ENCODE measurements around the gene EPB41L1. TPM values are rescaled to one million over a fixed set of nuclear protein-coding genes. Genes with fewer than 3 reads are reported as not detected.

EPB41L1 gene
- polyA plus RNA-seq, 3 donors: 67.5 to 72.0 (median 72.0) TPM

DNA sequence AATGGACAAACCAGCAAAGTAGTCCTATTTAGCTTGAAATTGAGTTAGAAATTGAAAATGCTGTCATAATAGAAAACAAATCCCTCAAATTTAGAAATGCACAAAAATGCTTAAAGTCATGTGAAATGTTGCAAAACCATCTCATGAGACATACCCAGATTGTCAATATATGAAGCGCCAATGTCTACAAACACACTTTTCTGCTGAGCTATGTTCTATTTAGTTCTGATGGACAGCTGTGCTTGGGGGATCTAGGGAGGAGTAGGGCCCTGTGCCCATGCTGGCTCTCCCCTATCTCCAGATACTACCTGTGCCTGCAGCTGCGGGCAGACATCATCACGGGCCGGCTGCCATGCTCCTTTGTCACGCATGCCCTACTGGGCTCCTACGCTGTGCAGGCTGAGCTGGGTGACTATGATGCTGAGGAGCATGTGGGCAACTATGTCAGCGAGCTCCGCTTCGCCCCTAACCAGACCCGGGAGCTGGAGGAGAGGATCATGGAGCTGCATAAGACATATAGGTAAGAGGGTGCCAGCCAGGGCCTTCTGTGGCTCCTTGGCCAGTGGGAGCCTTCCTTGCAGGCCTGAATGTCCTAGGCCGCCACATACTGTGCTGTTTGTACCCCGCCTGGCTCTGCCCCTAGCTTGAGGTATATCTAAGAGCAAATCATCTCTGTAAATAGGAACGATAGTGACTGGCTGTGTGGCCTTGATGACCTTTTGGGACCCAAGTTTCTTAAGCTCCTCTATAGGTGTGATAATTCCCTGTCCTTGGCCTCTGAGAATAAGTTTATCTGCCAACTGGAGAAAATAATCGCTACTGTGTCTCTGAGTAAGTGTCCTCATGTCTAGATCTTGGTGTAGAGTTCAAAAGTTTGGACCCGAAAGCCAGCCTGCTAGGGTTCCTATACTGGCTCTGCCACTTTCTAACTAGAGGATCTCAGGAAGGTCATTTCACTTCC lies 30.6 kb downstream of the EPB41L1 start:
- no peak for DNase-seq (ENCODE audit: low read depth in 3 of 3, low spot score in 2 of 3)

DNA sequence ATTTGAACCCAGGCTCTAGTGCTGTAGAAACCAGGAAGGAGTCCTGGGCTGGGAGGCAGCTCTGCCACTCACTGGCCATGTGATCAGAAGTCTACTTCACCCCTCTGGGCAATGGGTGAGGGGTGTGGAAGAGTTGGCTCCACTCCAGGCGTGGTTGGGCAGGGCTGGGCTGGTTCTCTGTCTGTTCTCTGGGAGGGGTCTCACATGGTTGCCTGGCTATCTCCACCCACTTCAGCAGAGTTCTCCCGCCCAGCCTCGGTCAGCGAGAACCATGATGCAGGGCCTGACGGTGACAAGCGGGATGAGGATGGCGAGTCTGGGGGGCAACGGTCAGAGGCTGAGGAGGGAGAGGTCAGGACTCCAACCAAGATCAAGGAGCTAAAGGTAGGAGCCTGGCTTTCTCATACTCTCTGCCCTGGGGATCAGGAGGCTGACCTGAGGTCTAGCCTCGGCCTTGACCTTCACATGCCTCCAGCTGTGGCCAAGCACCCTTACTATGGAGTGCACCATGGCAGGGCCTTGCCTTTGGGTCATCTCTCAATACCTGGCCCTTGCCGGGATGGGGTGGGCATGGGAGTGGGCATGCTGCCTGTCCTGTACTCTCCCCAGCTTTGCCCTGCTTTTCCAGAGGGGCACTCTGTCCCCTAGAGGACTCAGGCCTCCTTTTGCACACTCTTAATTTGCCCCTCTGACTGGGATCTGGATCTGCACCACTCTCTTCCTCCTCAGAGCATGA lies 39.6 kb downstream of the EPB41L1 start:
- no peak for DNase-seq (ENCODE audit: low read depth in 3 of 3, low spot score in 2 of 3)

DNA sequence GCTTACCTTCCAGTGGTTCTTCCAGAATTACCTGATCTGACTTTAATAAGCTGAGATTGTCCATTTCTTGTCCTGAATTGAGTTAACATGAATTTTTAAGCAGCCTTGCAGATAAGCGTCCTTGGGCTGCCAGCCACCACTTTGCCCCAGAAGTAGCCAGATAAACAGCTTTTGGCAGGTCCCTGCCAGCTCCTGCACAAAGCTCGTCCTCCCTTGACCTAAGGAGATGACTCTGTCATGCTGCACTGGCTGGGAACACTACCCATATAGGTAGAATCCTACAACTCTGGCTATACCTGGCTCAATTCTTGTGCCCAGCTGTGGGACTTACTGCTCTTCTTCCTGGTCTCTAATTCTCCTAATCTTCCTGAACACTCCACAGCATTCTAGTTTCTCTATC lies 42.1 kb downstream of the EPB41L1 start:
- DNase-seq (ENCODE audit: low read depth in 3 of 3, low spot score in 2 of 3): no peak

DNA sequence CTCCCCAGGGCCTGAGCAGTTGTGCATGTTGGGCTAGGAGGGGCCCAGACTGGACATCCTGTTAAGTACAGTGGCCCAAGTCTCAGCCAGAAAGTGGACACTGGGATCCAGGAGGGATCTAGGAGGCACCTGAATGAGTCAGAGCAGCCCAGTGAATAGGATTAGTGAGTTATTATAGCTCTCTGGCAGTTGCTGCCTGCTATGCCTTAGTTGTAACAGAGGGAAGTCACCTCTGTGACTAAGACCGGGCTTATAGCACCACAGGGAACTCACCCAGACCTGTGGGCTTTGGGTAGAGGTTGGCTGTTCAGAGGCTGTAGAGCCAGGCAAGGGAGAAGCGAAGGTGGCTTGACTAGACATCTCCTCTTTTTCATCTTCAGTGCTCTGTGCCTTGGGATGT lies 42.7 kb downstream of the EPB41L1 start:
- no peak for DNase-seq (ENCODE audit: low read depth in 3 of 3, low spot score in 2 of 3)

DNA sequence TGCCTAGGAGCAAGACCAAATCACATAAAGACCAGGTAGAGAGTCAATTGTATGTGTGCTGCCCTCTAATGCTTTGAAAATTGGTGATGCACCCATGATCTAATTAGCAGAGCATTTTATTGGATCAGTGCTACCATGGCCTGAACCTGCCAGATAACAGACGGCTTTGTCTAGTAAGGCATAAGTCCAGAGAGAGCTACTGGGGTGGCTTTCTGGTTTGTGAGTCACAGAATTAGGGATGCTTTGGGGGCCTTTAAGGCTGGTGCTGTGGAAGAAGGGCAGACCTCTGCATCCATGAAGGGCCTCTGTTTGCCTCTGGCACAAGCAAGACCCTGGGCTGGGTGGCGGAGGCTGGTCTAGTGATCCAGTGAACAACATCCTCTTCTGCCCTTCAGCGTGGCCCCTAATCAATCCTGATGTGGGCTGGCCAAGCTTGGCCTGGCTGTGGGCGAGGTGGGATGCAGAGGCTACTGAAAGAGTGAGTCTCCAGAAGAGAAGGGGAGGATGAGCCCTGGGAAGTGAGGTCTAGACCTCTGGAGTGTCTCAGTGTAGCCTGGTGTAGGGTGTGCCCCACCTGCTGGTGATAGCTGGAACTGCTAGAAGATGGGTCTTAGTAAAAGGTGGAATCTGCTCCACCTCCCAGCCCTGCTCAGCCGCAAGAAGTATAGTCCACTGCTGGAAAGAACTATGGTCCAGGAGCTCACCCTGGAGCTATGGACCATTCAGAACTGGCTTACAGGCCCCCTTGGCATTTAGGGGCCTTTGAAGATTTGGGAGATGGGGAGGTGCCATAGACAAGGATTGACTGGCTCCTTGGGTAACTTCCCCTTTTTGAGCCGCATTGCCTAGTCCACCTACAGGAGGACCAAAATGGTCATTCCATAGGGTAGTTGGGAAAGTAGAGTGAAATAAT lies 45.1 kb downstream of the EPB41L1 start:
- DNase-seq (ENCODE audit: low read depth in 3 of 3, low spot score in 2 of 3): peak; percentile 58 to 64 (median 61)

DNA sequence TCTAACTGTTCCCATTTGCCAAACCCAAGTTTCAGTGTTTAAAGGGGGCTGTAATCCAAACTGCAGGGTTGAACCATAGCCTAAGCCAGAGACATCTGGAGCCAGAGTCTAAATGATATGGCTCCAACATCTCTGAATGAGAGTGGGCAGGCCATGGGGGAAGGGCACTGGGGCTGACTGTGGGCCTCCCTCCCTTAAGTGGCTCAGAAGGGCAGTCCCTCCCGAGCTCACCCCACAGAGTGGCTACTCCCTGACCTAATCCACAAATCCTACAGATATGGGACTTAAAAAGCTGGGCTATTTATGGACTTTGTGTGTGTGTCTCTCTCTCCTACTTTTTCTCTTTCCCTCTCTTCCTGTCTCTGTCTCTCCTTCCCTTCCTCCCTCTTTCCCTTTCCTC lies 45.9 kb downstream of the EPB41L1 start:
- DNase-seq (ENCODE audit: low read depth in 3 of 3, low spot score in 2 of 3): no peak

DNA sequence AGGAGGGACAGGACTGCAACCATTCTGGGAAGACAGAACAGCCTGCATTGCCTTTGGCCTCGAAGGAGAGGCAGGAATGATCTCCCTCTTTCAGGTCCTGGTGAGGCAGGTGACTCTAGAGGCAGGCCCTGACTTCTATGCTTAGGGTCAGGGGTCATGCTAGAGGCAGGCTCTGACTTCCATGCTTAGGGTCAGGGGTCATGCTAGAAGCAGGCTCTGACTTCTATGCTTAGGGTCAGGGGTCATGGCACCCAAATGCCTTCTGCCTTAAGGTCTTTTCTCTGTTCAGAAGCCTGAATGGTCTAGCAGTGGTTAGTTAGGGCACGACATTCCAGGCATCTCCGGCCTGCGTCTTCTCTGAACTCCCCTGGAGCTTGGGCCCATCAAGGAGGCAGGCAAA lies 46.7 kb downstream of the EPB41L1 start:
- DNase-seq (ENCODE audit: low read depth in 3 of 3, low spot score in 2 of 3): no peak

DNA sequence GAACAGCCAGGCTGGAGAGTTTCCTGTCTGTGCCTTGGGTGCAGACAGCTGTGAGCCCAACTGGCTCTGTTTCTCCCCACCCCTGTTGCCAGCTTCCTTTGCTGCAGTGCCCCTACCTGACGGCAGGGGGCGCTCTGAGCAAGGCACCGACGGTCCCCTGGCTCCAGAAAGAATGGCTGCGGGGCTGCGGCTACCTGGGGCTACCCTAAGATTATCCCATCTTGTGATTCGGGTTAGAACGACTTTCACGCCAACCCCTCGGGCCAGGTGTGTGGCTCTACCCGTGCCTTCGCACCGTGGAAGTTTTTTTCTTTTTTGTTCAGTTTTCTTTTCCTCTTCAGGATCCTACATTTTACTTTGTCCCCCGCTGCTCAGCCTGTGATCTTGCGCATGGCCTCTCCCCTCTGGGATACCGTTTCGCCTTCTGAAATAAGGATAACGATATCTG lies 48.4 kb downstream of the EPB41L1 start:
- DNase-seq (ENCODE audit: low read depth in 3 of 3, low spot score in 2 of 3): no peak

DNA sequence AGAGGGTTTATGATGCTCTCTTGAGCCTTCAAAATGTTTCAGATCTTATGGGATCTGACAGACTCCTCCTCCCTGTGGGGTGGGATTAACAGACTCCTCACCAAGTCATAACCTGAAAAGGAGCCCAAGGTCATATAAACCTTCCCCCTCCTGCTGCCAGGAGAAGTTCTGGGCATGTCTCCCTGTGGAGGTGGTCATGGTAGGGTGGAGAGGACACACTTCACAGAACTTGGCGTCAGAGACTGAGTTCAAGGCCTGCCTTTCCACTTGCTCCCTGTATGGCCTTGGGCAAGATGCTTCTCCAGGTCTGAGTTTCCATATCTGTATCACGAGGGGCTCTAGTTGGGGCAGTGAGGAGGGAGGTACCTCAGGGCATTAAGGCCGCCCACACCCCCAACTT lies 49.3 kb downstream of the EPB41L1 start:
- DNase-seq (ENCODE audit: low read depth in 3 of 3, low spot score in 2 of 3): no peak

DNA sequence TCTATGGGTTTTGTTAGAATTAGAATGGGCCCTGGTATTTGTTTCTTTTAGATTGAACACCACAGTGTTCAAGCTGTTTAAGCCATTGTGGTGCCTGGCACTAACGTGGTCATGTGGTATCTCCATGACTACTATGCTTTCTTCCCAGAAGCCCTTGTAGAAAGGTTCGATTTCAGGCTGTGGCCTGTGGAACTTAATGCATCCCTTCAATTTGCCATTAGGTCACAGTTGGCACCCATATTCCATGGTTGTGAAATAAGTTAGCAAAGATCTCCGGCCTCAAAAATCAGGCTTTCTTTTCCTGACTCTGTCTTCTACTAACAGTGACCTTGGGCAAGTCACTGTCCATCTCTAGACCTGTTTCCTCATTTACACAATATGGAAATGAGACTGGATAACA lies 50.5 kb downstream of the EPB41L1 start:
- DNase-seq (ENCODE audit: low read depth in 3 of 3, low spot score in 2 of 3): no peak

DNA sequence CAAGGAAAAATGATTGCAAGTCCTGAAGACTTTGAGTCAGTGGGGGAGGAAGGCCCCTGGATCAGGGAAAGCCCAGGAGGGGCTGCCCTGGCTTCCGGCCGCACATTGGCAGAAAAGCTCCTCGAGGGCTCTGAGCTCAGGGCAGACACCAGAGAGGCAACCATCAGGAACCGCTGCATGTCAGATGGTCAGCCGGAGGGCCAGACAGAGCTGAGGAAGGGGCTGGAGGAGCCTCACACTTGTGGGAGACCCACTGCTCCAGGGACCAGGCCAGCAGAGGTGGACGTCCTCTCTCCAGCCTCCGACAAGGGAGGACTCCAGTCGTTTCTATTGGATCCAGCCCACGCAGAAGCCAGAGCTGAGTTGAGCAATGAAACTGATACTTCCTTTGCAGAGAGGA lies 51.5 kb downstream of the EPB41L1 start:
- DNase-seq (ENCODE audit: low read depth in 3 of 3, low spot score in 2 of 3): no peak

DNA sequence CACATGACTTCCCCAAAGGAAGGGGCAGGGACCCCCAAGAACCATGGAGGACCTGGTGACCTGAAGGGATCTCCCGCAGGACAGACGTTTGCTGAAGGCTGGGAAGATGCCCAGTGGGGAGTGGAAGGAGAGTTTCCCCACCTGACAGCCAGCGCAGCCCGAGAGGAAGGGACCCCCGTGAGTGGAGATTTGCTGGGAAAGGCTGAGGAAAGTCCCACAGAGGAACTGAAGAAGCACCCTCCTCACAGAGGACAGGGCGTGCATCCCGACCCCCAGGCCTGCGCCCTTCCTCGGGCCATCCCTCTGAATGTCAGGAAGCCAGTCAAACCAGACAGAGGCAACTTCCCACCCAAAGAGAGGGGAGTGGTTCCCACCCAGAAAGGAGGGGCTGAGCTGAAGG lies 52.1 kb downstream of the EPB41L1 start:
- DNase-seq (ENCODE audit: low read depth in 3 of 3, low spot score in 2 of 3): no peak

DNA sequence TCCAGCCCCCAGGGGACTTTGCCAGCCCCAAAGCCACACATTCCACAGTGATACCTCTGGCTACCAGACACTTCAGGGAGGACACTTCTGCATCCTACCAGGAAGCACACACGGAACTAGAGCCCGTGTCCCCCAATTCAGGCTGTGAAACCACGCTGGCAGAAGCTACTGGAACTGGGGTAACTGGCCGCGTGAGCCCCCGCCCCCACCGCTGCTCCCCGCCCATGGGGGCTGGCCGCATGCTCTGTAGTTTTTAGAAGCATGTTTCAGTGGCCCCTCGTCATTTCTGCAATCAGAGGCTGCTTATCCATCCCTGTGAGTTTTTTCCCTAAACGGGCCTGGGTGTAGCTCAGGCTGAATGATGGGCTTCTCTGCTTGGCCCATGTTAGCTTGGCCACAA lies 53.1 kb downstream of the EPB41L1 start:
- no peak for DNase-seq (ENCODE audit: low read depth in 3 of 3, low spot score in 2 of 3)

DNA sequence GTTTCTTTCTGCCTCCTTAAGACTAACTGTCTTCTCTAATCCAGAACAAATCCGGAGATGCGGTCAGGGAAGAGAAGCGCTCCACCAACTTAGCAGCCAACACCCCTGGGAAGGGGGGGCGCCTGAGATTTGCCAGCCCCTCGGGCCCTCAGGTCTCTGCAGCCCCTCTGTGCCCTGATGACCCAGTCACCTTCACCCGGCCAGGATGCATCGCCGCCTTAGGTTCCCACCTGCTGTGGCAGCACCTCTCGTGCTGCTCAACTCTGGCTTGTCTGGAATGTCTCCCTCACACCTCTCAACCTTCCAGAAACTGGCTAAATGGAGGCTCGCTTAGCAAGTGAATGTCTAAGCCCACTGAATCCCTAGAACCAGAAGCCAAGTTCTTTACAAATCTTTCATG lies 53.7 kb downstream of the EPB41L1 start:
- DNase-seq (ENCODE audit: low read depth in 3 of 3, low spot score in 2 of 3): no peak

DNA sequence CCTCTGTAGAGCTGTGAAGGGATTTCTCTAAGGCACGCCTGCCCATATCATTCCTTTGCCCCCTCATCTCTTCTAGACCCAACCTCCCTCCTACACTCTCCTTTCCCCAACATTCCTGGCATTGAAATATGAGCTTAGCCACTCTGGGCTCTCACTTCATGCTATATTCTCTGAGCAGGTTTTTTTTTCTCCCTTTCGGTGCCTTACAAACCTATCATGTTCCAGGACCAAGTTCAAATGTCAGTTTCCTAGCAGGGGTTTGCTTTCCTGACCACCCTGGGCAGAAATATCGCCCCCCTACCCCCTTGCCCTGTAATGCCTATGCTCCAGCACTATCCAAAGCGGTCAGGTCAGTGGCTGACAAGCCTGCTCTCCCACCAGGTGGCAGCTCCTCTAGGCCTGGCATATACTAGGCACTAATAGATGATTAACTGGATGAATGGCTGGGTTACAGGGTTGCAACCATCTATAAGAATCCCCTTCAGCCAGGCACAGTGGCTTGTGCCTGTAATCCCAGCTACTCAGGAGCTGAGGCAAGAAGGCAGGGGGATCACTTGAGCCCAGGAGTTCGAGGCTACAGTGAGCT lies 56.0 kb downstream of the EPB41L1 start:
- DNase-seq (ENCODE audit: low read depth in 3 of 3, low spot score in 2 of 3): peak; percentile 36 to 47 (median 42)

DNA sequence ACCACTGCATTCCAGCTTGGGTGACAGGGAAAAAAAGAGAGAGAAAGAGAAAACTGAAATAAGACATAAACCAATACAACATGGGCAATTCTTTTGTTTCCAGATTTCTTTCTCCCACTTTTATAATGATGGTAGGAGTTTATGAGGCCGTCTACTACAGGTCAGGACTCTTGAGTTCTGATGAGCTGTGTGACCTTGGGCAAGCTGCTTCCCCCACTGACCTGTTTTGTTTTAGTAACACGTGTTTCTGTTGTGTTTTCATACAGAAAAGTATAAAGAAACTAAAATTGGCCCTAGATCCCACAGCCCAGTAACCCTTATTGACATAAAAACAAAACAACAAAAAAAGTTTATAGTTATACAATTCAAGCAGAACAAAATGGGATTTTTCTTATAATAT lies 58.8 kb downstream of the EPB41L1 start:
- no peak for DNase-seq (ENCODE audit: low read depth in 3 of 3, low spot score in 2 of 3)

DNA sequence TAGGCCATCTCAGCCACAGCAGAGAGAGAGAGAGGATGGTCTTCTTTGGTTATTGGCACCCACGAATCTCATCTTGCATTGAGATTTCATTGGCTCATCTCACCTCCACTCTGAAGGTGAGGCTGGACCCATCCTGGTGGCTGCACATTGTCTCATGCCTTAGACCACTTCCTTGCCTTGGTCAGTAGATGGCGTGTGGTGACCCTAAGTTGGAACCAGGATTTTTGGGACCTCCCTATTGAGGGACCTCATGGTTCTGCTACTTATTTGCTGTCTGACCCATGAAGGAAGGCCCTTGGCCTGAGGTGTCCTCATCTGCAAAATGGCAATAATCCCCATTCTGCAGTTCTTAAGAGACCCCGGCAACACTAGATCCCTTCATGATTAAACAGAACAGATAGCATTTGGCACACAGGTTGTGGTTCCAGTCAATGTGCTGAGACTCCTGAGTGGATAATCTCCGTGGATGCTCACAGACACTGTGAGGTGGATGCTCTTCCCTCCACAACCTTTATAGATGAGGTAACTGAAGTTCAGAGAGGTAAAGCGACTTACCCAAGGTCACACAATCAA lies 60.2 kb downstream of the EPB41L1 start:
- no peak for DNase-seq (ENCODE audit: low read depth in 3 of 3, low spot score in 2 of 3)

DNA sequence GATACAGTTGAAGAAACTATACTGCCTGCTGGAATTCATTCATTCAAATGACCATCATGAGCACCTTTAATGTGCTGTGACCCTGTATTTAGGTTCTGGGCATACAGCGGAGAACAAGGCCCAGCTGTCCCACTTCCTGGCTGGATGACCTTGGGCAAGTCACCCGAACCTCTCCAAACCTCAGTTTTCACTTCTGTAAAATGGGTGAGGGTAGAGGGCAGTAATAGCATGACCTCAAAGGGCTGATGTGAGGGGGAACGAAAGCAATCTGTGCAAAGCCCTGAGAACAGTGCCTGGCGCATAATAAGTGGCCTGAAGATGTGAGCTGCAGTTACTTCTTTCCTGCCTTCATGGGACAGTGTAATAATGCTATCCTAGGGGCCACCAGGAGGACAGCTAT lies 61.2 kb downstream of the EPB41L1 start:
- DNase-seq (ENCODE audit: low read depth in 3 of 3, low spot score in 2 of 3): no peak

DNA sequence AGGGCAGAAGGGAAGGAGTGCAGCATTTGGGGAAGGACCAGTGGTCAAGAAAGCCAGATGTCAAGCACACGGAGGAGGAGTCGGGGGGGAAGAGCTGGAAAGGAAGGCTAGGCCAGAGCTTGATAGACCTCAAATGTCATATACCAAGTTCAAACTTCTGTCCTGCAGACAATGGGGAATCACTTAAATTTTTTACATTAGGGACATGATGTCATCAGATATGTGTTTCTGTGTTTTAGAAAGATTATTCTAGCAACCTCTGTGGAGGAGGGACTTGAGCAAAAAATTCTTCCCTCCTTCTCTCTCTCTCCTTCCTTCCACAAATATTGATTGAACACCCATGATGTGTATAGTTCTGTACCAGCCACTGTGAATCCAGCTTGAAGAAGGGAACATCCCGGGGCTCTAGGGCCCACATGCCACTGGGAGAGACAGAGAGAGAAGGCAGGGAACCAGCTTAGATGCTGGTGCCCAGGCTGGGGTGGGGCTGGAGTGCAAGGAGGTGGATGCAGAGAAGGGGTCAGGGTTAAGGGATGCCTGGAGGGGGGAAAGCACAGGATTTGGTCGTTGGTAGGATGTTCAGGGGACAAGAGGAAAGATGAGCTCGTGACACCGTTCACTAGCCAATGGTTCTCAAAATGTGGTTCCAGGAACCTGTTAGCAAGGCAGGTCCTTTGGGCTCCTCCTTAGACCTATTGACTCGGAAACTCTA lies 61.9 kb downstream of the EPB41L1 start:
- DNase-seq (ENCODE audit: low read depth in 3 of 3, low spot score in 2 of 3): no peak

All from right renal cortex interstitium (tissue), 3 donors.